Measurements from ENCODE around the gene NEMP2. TPM values are rescaled to one million over a fixed set of nuclear protein-coding genes. Genes with fewer than 3 reads are reported as not detected.
A peak's percentile ranks its signal among the peaks of the same experiment; 100 is the strongest.

The NEMP2 gene
- total and polyA plus RNA-seq, 2 of the 4 experiments (the other 2 are of a cell fraction), result 1.1 to 1.3 TPM

- no CpG with 5 or more reads among the region's 7 CpGs for WGBS, 2 experiments (ENCODE audit: extremely low coverage in 2 of 2, insufficient read length in 1 of 2)
Observed at GRCh38 chr2:190535121-190535439, 558 bp upstream of the NEMP2 start.

More at GRCh38 chr2:190535121-190535439, 558 bp upstream of the NEMP2 start:
- TF ChIP-seq BHLHE40 (IDR thresholded peaks at IDR 0.05; ENCODE audit: low read depth, low read length), result no peak
- TF ChIP-seq RFX5 (IDR thresholded peaks at IDR 0.05; ENCODE audit: low read depth, low read length), result no peak
- TF ChIP-seq CHD1 (IDR thresholded peaks at IDR 0.05; ENCODE audit: low read depth, low read length), result no peak
- no peak for TF ChIP-seq MAZ (IDR thresholded peaks at IDR 0.05; ENCODE audit: borderline replicate concordance, low read depth, low read length)
- no peak for TF ChIP-seq CTCF (conservative IDR thresholded peaks at IDR 0.05; ENCODE audit: low read depth, low read length)
- TF ChIP-seq FOS (IDR thresholded peaks at IDR 0.05; ENCODE audit: low read depth, low read length), result no peak
- TF ChIP-seq CEBPB (IDR thresholded peaks at IDR 0.05; ENCODE audit: low read depth, low read length), result no peak
- TF ChIP-seq NFE2L2 (IDR thresholded peaks at IDR 0.05; ENCODE audit: low read depth, low read length), result no peak
- TF ChIP-seq SMC3 (IDR thresholded peaks at IDR 0.05; ENCODE audit: low read depth, low read length), result no peak
- no peak for ATAC-seq (ENCODE audit: low read depth)
- BruUV-seq (replicated peaks), result no TSS peak
- no peak overlapping the region for H2BK20ac ChIP-seq (ENCODE audit: low read depth, low read length)
- ChIA-PET POLR2A (ENCODE audit: unreplicated experiment) (no interaction called here), CTCF (no interaction called here)
- H3K56ac ChIP-seq (ENCODE audit: extremely low read depth, insufficient read depth, low read length), result peak overlapping the region; percentile 45; the same call in 1 of the 2 replicates
- in situ Hi-C loops (cut with MboI; ENCODE audit: low sequenced_read_pairs) (no loop called here), dilution Hi-C loops (cut with HindIII; ENCODE audit: low sequenced_read_pairs, unreplicated experiment) (no loop called here), intact Hi-C loops (cut with micrococcal nuclease) (loop anchor here (2.0 kb wide), 1 partner anchor 114 kb away; the partner anchor contains the start of gene NAB1)
- peak overlapping the region; percentile 33 to 94 for H4K8ac ChIP-seq (ENCODE audit: low read depth in 2 of 2, low read length in 2 of 2)
- no peak overlapping the region for H2AK9ac ChIP-seq (replicated peaks; ENCODE audit: low read depth, low read length, poor library complexity)
- H3K27ac ChIP-seq (ENCODE audit: insufficient read depth, low read length), result peak overlapping the region; percentile 49
- DNase-seq, result no peak
- H4K20me1 ChIP-seq (ENCODE audit: insufficient read depth, low read length), result no peaks in the 10 kb centered on the region
- peak overlapping the region; percentile 50; the same call in 1 of the 2 replicates for H3K23ac ChIP-seq (ENCODE audit: low read depth, low read length)
- peaks cover 8% of the 10 kb centered on the region for H3K9me1 ChIP-seq (ENCODE audit: insufficient read depth, low read length)
- peak overlapping the region; percentile 85 for H3K4me2 ChIP-seq (ENCODE audit: low read depth, low read length)
- peak overlapping the region; percentile 83 for H3K14ac ChIP-seq (replicated peaks; ENCODE audit: low read depth, low read length)
- H3K4me3 ChIP-seq (ENCODE audit: insufficient read depth, low read depth, low read length), result peak overlapping the region; percentile 80
- no peak overlapping the region for H2AK5ac ChIP-seq (ENCODE audit: low read depth, low read length)
- H4K5ac ChIP-seq (ENCODE audit: low read depth, low read length), result peak overlapping the region; percentile 61
- H3K4me1 ChIP-seq (ENCODE audit: control insufficient read depth, insufficient read depth, low read length), result peaks cover 10% of the 10 kb centered on the region
- peaks cover 11 to 15% of the 10 kb centered on the region in 2 experiments for H3K79me1 ChIP-seq (ENCODE audit: low read depth in 1 of 2, low read length in 2 of 2)
- H2AFZ ChIP-seq (replicated peaks; ENCODE audit: low read length, poor library complexity), result peak overlapping the region; percentile 98
- peak overlapping the region; percentile 77 for H4K91ac ChIP-seq (ENCODE audit: insufficient read depth, low read depth, low read length)
- H3K9me3 ChIP-seq (ENCODE audit: control insufficient read depth, insufficient read depth, low read length), result peaks cover under 1% of the 10 kb centered on the region
- peak overlapping the region; percentile 53 for H3K4ac ChIP-seq (ENCODE audit: low read depth, low read length)
- H2BK5ac ChIP-seq (ENCODE audit: low read depth, low read length, poor library complexity, severe bottlenecking), result no peak overlapping the region
- H3K9ac ChIP-seq (ENCODE audit: low read depth, low read length), result peak overlapping the region; percentile 85
- peak overlapping the region; percentile 89 for H2BK120ac ChIP-seq (ENCODE audit: low read depth, low read length)
- H3K18ac ChIP-seq (ENCODE audit: low read depth, low read length), result peak overlapping the region; percentile 30
- H3K36me3 ChIP-seq (ENCODE audit: control insufficient read depth, insufficient read depth, low read length), result no peaks in the 10 kb centered on the region
- H3K27me3 ChIP-seq (ENCODE audit: control insufficient read depth, insufficient read depth, low read length), result no peaks in the 10 kb centered on the region
- H2BK15ac ChIP-seq (ENCODE audit: low read depth, low read length), result no peak overlapping the region
